NCI-H345 (cell line): ENCODE data around the gene SBNO1.
"Not testable (repeated sequence)": the region's sequence is repeated elsewhere in the genome, so short reads cannot be mapped to it uniquely, and the experiment has no call there.

Source experiments
- DNase-seq: peaks from one replicate; lab custom pipeline; 2025; lab: John Stamatoyannopoulos, UW

SBNO1 gene

GRCh38 chr12:123388951-123389559 is 24.4 kb upstream of the SBNO1 start:
- DNase-seq: no peak

- DNase-seq: peak; percentile 70
Measured at GRCh38 chr12:123388177-123388950, 23.7 kb upstream of the SBNO1 start.

GRCh38 chr12:123387508-123388176 is 23.0 kb upstream of the SBNO1 start:
- DNase-seq: no peak

GRCh38 chr12:123385536-123385935 is 20.9 kb upstream of the SBNO1 start:
- not testable (repeated sequence) for DNase-seq

GRCh38 chr12:123384994-123385376 is 20.3 kb upstream of the SBNO1 start:
- DNase-seq: no peak

GRCh38 chr12:123384318-123384993 is 19.8 kb upstream of the SBNO1 start:
- no peak for DNase-seq

- no peak for DNase-seq
Measured at GRCh38 chr12:123382684-123383083, 18.0 kb upstream of the SBNO1 start.

- DNase-seq: no peak
Measured at GRCh38 chr12:123379391-123379790, 14.7 kb upstream of the SBNO1 start.

- DNase-seq: not testable (repeated sequence)
Measured at GRCh38 chr12:123372415-123372814, 7.8 kb upstream of the SBNO1 start.

GRCh38 chr12:123371667-123372368 is 7.2 kb upstream of the SBNO1 start:
- DNase-seq: not testable (repeated sequence)

GRCh38 chr12:123369229-123369628 is 4.6 kb upstream of the SBNO1 start:
- DNase-seq: no peak

GRCh38 chr12:123368431-123368830 is 3.8 kb upstream of the SBNO1 start:
- DNase-seq: not testable (repeated sequence)

- DNase-seq: no peak
Measured at GRCh38 chr12:123367511-123367910, 2.9 kb upstream of the SBNO1 start.

GRCh38 chr12:123365025-123365917 is 624 bp upstream of the SBNO1 start:
- DNase-seq: peak; percentile 99

- DNase-seq: peak; percentile 25
Measured at GRCh38 chr12:123363740-123364531, 711 bp downstream of the SBNO1 start.

- DNase-seq: no peak
Measured at GRCh38 chr12:123363390-123363739, 1.3 kb downstream of the SBNO1 start.

GRCh38 chr12:123358035-123358434 is 6.6 kb downstream of the SBNO1 start:
- DNase-seq: no peak

GRCh38 chr12:123356159-123356670 is 8.4 kb downstream of the SBNO1 start:
- DNase-seq: no peak

- DNase-seq: no peak
Measured at GRCh38 chr12:123354600-123354999, 10.0 kb downstream of the SBNO1 start.

- DNase-seq: no peak
Measured at GRCh38 chr12:123351349-123351748, 13.3 kb downstream of the SBNO1 start.
